GM18870 (cell line): ENCODE results near the gene SLC46A1.

Experiments
- ATAC-seq: cut with Tn5 transposase; IDR thresholded peaks from one replicate; pipeline ENCODE4 v1.9.1; 2021; ENCODE audit warnings: moderate library complexity; ENCODE audit not compliant: unreplicated experiment

SLC46A1 gene

DNA sequence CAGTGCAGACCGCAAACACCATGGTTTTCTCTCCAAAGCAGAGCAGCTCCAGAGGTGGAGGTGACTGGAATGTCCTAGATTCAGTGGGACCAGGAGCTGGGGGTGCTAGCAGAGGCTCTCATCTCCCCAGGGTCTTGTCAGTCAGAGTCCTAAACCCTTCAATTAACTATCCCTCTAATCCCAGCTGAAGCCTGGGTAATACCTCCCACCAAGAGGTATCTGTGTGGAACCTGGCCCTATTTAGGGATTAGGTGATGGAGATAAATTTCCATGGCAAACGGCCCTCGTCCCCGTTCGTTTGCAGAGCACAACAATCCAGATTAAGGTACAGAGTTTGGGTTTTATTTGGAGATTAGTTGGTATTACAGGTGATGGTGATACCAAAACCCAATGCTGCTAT, 42.8 kb downstream of the SLC46A1 start:
- no peak for ATAC-seq

DNA sequence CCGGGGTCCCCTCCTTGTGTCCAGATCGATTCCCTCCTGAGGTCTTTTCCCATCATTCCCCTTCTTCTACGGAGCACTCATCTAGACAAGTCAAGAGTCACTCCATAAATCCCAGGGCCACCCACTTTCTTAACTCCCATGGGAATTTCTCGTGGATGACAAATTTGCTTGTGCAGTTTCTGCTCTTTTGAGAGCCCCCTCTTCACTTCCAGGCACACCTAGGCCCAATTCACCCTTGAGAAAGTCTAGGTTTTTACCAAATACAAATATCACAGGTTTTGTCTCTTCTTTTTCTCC, 48.2 kb downstream of the SLC46A1 start:
- ATAC-seq: no peak

DNA sequence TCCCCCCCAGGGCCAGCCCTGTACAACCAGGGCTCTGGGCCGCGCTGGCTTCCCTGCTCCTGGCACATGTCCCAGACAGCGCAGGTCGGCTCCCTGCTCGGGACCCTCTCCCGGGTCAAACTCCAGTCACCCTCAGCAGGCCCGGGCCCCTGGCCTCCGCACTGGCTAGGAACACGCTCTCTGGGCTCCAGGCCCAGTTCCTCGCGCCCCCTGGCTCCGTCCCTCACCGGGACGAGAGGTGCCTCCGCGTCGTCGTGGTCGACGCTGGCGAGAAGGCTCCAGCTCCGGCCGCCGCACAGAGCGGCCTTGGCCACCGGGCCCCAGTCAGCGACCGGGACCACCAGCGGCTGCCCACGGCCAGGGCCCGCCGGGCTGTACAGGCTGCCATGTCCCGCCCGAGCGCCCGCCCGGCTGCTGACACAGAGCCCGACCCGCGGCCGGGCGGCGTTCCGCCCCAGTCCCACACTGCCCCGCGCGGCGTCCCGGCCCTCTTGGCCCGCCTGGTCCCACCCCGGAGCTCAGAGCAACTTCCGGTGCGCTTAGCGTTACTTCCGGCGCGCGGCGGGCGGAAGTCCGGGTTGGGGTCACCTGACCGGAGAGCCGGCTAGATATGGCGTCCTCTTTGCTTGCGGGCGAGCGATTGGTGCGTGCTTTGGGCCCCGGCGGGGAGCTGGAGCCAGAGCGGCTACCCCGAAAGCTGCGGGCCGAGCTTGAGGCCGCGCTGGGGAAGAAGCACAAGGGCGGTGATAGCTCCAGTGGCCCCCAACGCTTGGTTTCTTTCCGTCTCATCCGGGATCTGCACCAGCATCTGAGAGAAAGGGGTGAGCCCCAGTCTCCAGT, 48.7 kb downstream of the SLC46A1 start, which contains the start of gene POLDIP2:
Gene POLDIP2 (minus strand): TSS at position 467 of the 840 bp plus-strand sequence. CDS start 79 bp downstream, at position 388.
- ATAC-seq: peak; percentile 80

DNA sequence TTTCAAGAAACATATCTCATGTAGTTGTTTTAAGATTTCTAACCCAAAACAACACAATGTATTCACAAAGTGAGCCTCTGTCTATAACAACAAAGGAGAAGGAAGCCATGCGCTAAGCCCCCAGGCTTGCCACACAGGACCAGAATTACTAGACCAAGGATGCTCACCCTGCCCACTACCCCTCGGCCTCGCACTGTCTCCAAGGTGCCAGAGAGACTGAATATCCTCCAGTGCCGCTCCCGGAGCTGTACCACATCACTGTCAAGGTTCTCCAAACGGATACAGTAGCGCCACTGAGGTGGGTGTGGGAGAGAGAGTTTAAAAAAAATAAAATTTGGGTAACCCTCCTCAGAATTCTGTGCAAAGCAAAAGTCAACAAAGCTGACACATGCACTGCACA, 55.7 kb downstream of the SLC46A1 start:
- ATAC-seq: no peak

DNA sequence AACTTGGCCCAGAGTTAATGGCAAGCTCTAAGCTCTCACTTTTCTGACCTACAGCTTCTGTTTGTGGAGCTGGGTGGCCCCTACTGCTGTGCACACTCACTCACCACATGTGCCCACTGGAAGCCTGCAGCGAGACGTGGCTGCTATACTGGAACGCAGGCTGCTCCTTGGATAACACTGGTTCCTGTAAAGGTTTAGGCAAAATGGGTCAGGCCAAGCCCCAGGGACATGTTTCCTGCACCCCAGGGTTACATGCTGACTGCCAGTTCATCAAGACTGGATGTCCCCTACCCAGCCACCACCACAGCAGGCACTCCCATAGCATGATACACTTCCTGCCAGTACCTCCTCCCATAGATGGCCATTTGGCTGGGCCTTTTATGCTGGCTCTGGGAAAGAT, 57.0 kb downstream of the SLC46A1 start:
- no peak for ATAC-seq

GRCh38 chr17:28347261-28347891, 58.6 kb downstream of the SLC46A1 start:
- ATAC-seq: no peak

- ATAC-seq: no peak
Observed at GRCh38 chr17:28346746-28347246, 59.2 kb downstream of the SLC46A1 start.

- no peak for ATAC-seq
Observed at GRCh38 chr17:28346199-28346580, 59.8 kb downstream of the SLC46A1 start.

- ATAC-seq: no peak
Observed at GRCh38 chr17:28345419-28346198, 60.4 kb downstream of the SLC46A1 start.
